H1 (cell line): ENCODE data around the gene ACAA1. TPM values are rescaled to one million over a fixed set of nuclear protein-coding genes. Genes with fewer than 3 reads are reported as not detected.

ENCODE experiments used
- ASH2L ChIP-seq: fragments of 200-600, 300-600 bp; sonication (generic); IDR thresholded peaks from one replicate; pipeline ENCODE4 v1.7.1; 2017; ENCODE audit warnings: low read length
- CHD1 ChIP-seq: IDR thresholded peaks from 2 replicates; pipeline ENCODE4 v1.6.1; 2012; ENCODE audit warnings: low read depth, low read length, improper control_type of control experiment
- CREB1 ChIP-seq: IDR thresholded peaks from 2 replicates; pipeline ENCODE4 v1.6.1; 2012; ENCODE audit warnings: inconsistent platforms
- CTBP2 ChIP-seq: IDR thresholded peaks from 2 replicates; pipeline ENCODE4 v1.7.0; 2011; ENCODE audit warnings: borderline replicate concordance, mild to moderate bottlenecking, moderate library complexity, mixed read lengths, low read length; ENCODE audit not compliant: insufficient read depth, insufficient read length
- HDAC2 ChIP-seq, 2 experiments: fragments of 300-600 bp in 1 of 2; sonication (generic) in 1 of 2; IDR thresholded peaks; 2 replicates each; pipeline ENCODE4 v1.6.1; 2011 to 2012; ENCODE audit warnings: low read depth in 2 of 2, low read length in 2 of 2, mild to moderate bottlenecking in 2 of 2, moderate library complexity in 2 of 2, borderline replicate concordance in 1 of 2, inconsistent platforms in 1 of 2
- KDM4A ChIP-seq: IDR thresholded peaks from one replicate; pipeline ENCODE4 v1.7.1; 2012; ENCODE audit warnings: low read depth, mild to moderate bottlenecking, moderate library complexity, low read length, inconsistent platforms; ENCODE audit not compliant: severe bottlenecking
- NANOG ChIP-seq: IDR thresholded peaks from 2 replicates; pipeline ENCODE4 v1.6.1; 2011; ENCODE audit warnings: low read length, low read depth, mild to moderate bottlenecking, inconsistent platforms; ENCODE audit not compliant: insufficient read depth, poor library complexity, severe bottlenecking
- RXRA ChIP-seq: IDR thresholded peaks from 2 replicates; pipeline ENCODE4 v1.6.1; 2011; ENCODE audit warnings: low read depth, mild to moderate bottlenecking, low read length, moderate library complexity; ENCODE audit not compliant: insufficient read depth
- SP1 ChIP-seq: IDR thresholded peaks from 2 replicates; pipeline ENCODE4 v1.6.1; 2011; ENCODE audit warnings: low read depth, low read length
- polyA plus RNA-seq, 7 experiments: library from polyadenylated mRNA; depleted of rRNA in 3 of 7; stranded (reverse) in 5 of 7; unstranded in 2 of 7; fragments of >200 nt in 5 of 7; fragments of 200-250 nt in 2 of 7; gene quantifications; 1 replicate in 5 of 7; 2 replicates in 1 of 7; 4 replicates in 1 of 7; pipeline versions ENCODE4 v1.2.1 to v1.2.3, GENCODE V29; 2011 to 2013; ENCODE audit warnings: missing spikeins in 2 of 7, mixed read lengths in 2 of 7
- total RNA-seq: library from RNA; stranded (reverse); fragmentation: NEBNext Ultra II Directional; extraction: Animal tissue kit (Norgen Biotek cat#: 25700); gene quantifications from 2 replicates; pipeline ENCODE4 v1.2.1, GENCODE V29; 2021
- TF ChIP-seq, protein P1 (sequence below): fragments of 300-600 bp; sonication (generic); IDR thresholded peaks from 2 replicates; pipeline ENCODE4 v1.7.1; 2012; ENCODE audit warnings: low read length, moderate library complexity, mild to moderate bottlenecking, inconsistent platforms; ENCODE audit not compliant: insufficient replicate concordance

ACAA1 gene
- total and polyA plus RNA-seq, 2 of the 8 experiments (the other 6 are each of a cell fraction or from before 2014, with no cell fraction given) = 23.1 to 34.8 TPM

DNA sequence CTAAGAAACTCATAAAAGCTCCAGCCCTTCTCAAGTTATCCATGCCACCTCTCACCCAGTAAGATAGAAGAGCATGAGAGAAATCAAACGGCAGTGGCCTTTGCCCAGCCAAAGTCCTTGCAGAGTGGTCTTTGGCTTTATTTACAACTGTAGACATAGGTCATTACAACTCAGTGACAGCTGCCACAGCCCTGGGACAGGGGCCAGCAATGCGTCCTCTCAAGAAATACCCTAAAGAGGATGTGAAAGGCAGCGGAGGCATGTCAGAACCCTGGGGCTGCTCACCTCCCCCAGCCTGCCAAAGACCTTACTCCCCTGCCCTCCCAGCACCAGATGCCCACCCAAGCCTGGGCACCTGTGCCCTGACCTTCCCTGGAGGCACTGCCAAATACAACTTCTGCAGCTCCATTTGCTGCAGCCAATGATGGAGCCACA lies 6.3 kb downstream of the ACAA1 start (continued):
- TF ChIP-seq CTBP2 (no peak), SP1 (no peak), RXRA (no peak), KDM4A (no peak), CREB1 (no peak), ASH2L (no peak), HDAC2 (IDR thresholded peaks at IDR 0.05; ENCODE audit: borderline replicate concordance in 1 of 2, low read depth in 2 of 2, low read length in 2 of 2) (no peak), CHD1 (no peak), NANOG (no peak)
- TF ChIP-seq, protein P1, sequence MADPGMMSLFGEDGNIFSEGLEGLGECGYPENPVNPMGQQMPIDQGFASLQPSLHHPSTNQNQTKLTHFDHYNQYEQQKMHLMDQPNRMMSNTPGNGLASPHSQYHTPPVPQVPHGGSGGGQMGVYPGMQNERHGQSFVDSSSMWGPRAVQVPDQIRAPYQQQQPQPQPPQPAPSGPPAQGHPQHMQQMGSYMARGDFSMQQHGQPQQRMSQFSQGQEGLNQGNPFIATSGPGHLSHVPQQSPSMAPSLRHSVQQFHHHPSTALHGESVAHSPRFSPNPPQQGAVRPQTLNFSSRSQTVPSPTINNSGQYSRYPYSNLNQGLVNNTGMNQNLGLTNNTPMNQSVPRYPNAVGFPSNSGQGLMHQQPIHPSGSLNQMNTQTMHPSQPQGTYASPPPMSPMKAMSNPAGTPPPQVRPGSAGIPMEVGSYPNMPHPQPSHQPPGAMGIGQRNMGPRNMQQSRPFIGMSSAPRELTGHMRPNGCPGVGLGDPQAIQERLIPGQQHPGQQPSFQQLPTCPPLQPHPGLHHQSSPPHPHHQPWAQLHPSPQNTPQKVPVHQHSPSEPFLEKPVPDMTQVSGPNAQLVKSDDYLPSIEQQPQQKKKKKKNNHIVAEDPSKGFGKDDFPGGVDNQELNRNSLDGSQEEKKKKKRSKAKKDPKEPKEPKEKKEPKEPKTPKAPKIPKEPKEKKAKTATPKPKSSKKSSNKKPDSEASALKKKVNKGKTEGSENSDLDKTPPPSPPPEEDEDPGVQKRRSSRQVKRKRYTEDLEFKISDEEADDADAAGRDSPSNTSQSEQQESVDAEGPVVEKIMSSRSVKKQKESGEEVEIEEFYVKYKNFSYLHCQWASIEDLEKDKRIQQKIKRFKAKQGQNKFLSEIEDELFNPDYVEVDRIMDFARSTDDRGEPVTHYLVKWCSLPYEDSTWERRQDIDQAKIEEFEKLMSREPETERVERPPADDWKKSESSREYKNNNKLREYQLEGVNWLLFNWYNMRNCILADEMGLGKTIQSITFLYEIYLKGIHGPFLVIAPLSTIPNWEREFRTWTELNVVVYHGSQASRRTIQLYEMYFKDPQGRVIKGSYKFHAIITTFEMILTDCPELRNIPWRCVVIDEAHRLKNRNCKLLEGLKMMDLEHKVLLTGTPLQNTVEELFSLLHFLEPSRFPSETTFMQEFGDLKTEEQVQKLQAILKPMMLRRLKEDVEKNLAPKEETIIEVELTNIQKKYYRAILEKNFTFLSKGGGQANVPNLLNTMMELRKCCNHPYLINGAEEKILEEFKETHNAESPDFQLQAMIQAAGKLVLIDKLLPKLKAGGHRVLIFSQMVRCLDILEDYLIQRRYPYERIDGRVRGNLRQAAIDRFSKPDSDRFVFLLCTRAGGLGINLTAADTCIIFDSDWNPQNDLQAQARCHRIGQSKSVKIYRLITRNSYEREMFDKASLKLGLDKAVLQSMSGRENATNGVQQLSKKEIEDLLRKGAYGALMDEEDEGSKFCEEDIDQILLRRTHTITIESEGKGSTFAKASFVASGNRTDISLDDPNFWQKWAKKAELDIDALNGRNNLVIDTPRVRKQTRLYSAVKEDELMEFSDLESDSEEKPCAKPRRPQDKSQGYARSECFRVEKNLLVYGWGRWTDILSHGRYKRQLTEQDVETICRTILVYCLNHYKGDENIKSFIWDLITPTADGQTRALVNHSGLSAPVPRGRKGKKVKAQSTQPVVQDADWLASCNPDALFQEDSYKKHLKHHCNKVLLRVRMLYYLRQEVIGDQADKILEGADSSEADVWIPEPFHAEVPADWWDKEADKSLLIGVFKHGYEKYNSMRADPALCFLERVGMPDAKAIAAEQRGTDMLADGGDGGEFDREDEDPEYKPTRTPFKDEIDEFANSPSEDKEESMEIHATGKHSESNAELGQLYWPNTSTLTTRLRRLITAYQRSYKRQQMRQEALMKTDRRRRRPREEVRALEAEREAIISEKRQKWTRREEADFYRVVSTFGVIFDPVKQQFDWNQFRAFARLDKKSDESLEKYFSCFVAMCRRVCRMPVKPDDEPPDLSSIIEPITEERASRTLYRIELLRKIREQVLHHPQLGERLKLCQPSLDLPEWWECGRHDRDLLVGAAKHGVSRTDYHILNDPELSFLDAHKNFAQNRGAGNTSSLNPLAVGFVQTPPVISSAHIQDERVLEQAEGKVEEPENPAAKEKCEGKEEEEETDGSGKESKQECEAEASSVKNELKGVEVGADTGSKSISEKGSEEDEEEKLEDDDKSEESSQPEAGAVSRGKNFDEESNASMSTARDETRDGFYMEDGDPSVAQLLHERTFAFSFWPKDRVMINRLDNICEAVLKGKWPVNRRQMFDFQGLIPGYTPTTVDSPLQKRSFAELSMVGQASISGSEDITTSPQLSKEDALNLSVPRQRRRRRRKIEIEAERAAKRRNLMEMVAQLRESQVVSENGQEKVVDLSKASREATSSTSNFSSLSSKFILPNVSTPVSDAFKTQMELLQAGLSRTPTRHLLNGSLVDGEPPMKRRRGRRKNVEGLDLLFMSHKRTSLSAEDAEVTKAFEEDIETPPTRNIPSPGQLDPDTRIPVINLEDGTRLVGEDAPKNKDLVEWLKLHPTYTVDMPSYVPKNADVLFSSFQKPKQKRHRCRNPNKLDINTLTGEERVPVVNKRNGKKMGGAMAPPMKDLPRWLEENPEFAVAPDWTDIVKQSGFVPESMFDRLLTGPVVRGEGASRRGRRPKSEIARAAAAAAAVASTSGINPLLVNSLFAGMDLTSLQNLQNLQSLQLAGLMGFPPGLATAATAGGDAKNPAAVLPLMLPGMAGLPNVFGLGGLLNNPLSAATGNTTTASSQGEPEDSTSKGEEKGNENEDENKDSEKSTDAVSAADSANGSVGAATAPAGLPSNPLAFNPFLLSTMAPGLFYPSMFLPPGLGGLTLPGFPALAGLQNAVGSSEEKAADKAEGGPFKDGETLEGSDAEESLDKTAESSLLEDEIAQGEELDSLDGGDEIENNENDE = no peak
